Muscle layer of duodenum (tissue), 2 donors: ENCODE measurements around the gene KATNAL2.
"Not testable (repeated sequence)": the region's sequence is repeated elsewhere in the genome, so short reads cannot be mapped to it uniquely, and the experiment has no call there.

Experiments
- H3K27ac ChIP-seq: one replicate; pipeline ENCODE4 v1.7.0; 2013; ENCODE audit warnings: mild to moderate bottlenecking, low read length
- H3K27me3 ChIP-seq: one replicate; pipeline ENCODE4 v1.7.0; 2013; ENCODE audit warnings: low read depth, mild to moderate bottlenecking, control low read depth, low read length
- H3K36me3 ChIP-seq, 2 donors: one replicate each; pipeline ENCODE4 v1.7.0; 2013; ENCODE audit warnings: low read length in 2 of 2, control low read depth in 1 of 2, mild to moderate bottlenecking in 1 of 2; ENCODE audit not compliant: insufficient read depth in 2 of 2, control insufficient read depth in 1 of 2
- H3K4me1 ChIP-seq, 2 donors: one replicate each; pipeline ENCODE4 v1.7.0; 2013; ENCODE audit warnings: low read length in 2 of 2, mild to moderate bottlenecking in 2 of 2, control low read depth in 1 of 2, moderate library complexity in 1 of 2; ENCODE audit not compliant: insufficient read depth in 2 of 2, control insufficient read depth in 1 of 2
- H3K4me3 ChIP-seq, 2 donors: one replicate each; pipeline ENCODE4 v1.7.0; 2013; ENCODE audit warnings: low read length in 2 of 2, low read depth in 1 of 2, mild to moderate bottlenecking in 1 of 2
- H3K9me3 ChIP-seq, 2 donors: one replicate each; pipeline ENCODE4 v1.7.0; 2013; ENCODE audit warnings: low read length in 2 of 2, control low read depth in 1 of 2, mild to moderate bottlenecking in 1 of 2; ENCODE audit not compliant: control insufficient read depth in 1 of 2
- donor health status: healthy.

KATNAL2 gene

GRCh38 chr18:46939998-46940571 is 22.7 kb downstream of the KATNAL2 start:
- Histone ChIP-seq H3K4me1 (peaks cover 0 to 4% of the 10 kb centered on the region in 2 donors), H3K27ac (no peak overlapping the region), H3K4me3 (no peak overlapping the region), H3K27me3 (no peaks in the 10 kb centered on the region), H3K9me3 (no peaks in the 10 kb centered on the region), H3K36me3 (no peaks in the 10 kb centered on the region)

- Histone ChIP-seq H3K4me3 (no peak overlapping the region), H3K27ac (no peak overlapping the region), H3K27me3 (no peaks in the 10 kb centered on the region), H3K36me3 (no peaks in the 10 kb centered on the region), H3K9me3 (no peaks in the 10 kb centered on the region), H3K4me1 (peaks cover 0 to 4% of the 10 kb centered on the region in 2 donors)
These were observed 25.2 kb downstream of the KATNAL2 start for GRCh38 chr18:46942646-46943045.

- no peak overlapping the region for H3K27ac ChIP-seq
- H3K27me3 ChIP-seq = no peaks in the 10 kb centered on the region
- H3K36me3 ChIP-seq = no peaks in the 10 kb centered on the region
- no peaks in the 10 kb centered on the region for H3K9me3 ChIP-seq
- no peaks in the 10 kb centered on the region for H3K4me1 ChIP-seq
- H3K4me3 ChIP-seq = peak overlapping the region; percentile 77 to 90
These were observed 29.4 kb downstream of the KATNAL2 start for GRCh38 chr18:46946656-46947282.

- Histone ChIP-seq H3K27me3 (no peaks in the 10 kb centered on the region), H3K4me3 (no peak overlapping the region), H3K9me3 (no peaks in the 10 kb centered on the region), H3K27ac (no peak overlapping the region), H3K4me1 (no peaks in the 10 kb centered on the region), H3K36me3 (no peaks in the 10 kb centered on the region)
These were observed 32.8 kb downstream of the KATNAL2 start for GRCh38 chr18:46950064-46950656.

- Histone ChIP-seq H3K4me3 (no peak overlapping the region), H3K27ac (no peak overlapping the region), H3K4me1 (no peaks in the 10 kb centered on the region), H3K27me3 (no peaks in the 10 kb centered on the region), H3K9me3 (no peaks in the 10 kb centered on the region), H3K36me3 (no peaks in the 10 kb centered on the region)
These were observed 35.8 kb downstream of the KATNAL2 start for GRCh38 chr18:46953195-46953594.

- Histone ChIP-seq H3K4me3 (no peak overlapping the region), H3K27ac (no peak overlapping the region), H3K27me3 (no peaks in the 10 kb centered on the region), H3K36me3 (no peaks in the 10 kb centered on the region), H3K9me3 (no peaks in the 10 kb centered on the region), H3K4me1 (no peaks in the 10 kb centered on the region)
These were observed 40.8 kb downstream of the KATNAL2 start for GRCh38 chr18:46958209-46958608.

GRCh38 chr18:46963656-46964578 is 46.5 kb downstream of the KATNAL2 start:
- H3K4me1 ChIP-seq, H3K36me3 ChIP-seq, H3K9me3 ChIP-seq, H3K4me3 ChIP-seq, H3K27me3 ChIP-seq, H3K27ac ChIP-seq: not testable (repeated sequence)

- not testable (repeated sequence) for H3K36me3 ChIP-seq, H3K9me3 ChIP-seq, H3K4me3 ChIP-seq, H3K27me3 ChIP-seq, H3K4me1 ChIP-seq, H3K27ac ChIP-seq
These were observed 47.3 kb downstream of the KATNAL2 start for GRCh38 chr18:46964579-46965293.

- not testable (repeated sequence) for H3K9me3 ChIP-seq, H3K4me1 ChIP-seq
These were observed 48.9 kb downstream of the KATNAL2 start for GRCh38 chr18:46966266-46966665.

GRCh38 chr18:46969551-46969950 is 52.1 kb downstream of the KATNAL2 start:
- H3K4me1 ChIP-seq, H3K27me3 ChIP-seq, H3K27ac ChIP-seq, H3K36me3 ChIP-seq, H3K9me3 ChIP-seq, H3K4me3 ChIP-seq: not testable (repeated sequence)

More at GRCh38 chr18:46966266-46966665, 48.9 kb downstream of the KATNAL2 start:
- H3K4me3 ChIP-seq, H3K27me3 ChIP-seq, H3K36me3 ChIP-seq, H3K27ac ChIP-seq: not testable (repeated sequence)

GRCh38 chr18:47019870-47020269 is 102.5 kb downstream of the KATNAL2 start:
- H3K36me3 ChIP-seq, H3K4me3 ChIP-seq, H3K27me3 ChIP-seq, H3K9me3 ChIP-seq, H3K27ac ChIP-seq, H3K4me1 ChIP-seq: not testable (repeated sequence)
